Activated T-helper 2 cell treated with anti-CD3 and anti-CD28 coated beads, Interferon-gamma antibody, Interleukin-2, Interleukin-4, amounts not matched to agents 10 μg/mL and 5 μg/mL and 100 μg/mL, durations not matched to agents 14 hours and 24 hours and 36 hours (primary cell): ENCODE results near the gene RETREG2. TPM values are rescaled to one million over a fixed set of nuclear protein-coding genes. Genes with fewer than 3 reads are reported as not detected.

Source experiments
- DNase-seq: peaks from one replicate; pipeline ENCODE4 v3.0.0; 2021; ENCODE audit warnings: low spot score
- H3K27ac Mint-ChIP-seq: one replicate; pipeline ENCODE4 v1.8.0; 2021; ENCODE audit warnings: mixed read lengths
- H3K27me3 Mint-ChIP-seq: one replicate; pipeline ENCODE4 v1.8.0; 2021; ENCODE audit warnings: low read depth, mixed read lengths
- H3K36me3 Mint-ChIP-seq: one replicate; pipeline ENCODE4 v1.8.0; 2021; ENCODE audit warnings: low read depth, mixed read lengths
- H3K4me1 Mint-ChIP-seq: one replicate; pipeline ENCODE4 v1.8.0; 2021; ENCODE audit warnings: low read depth, mixed read lengths
- H3K4me3 Mint-ChIP-seq: one replicate; pipeline ENCODE4 v1.8.0; 2021; ENCODE audit warnings: low read depth, mild to moderate bottlenecking, moderate library complexity, mixed read lengths
- H3K9me3 Mint-ChIP-seq: one replicate; pipeline ENCODE4 v1.8.0; 2021; ENCODE audit warnings: mixed read lengths
- intact Hi-C: fragments of 100-400 bp; cut with micrococcal nuclease; formaldehyde crosslinking; loops from one replicate; pipeline ENCODE4 v1.15.1; 2023
- total RNA-seq: library from RNA; stranded (reverse); gene quantifications from 2 replicates; pipeline ENCODE4 v1.2.3, GENCODE V29; 2022

Gene RETREG2
- total RNA-seq, 1 donor from 2014 or later = 52.5 TPM

DNA sequence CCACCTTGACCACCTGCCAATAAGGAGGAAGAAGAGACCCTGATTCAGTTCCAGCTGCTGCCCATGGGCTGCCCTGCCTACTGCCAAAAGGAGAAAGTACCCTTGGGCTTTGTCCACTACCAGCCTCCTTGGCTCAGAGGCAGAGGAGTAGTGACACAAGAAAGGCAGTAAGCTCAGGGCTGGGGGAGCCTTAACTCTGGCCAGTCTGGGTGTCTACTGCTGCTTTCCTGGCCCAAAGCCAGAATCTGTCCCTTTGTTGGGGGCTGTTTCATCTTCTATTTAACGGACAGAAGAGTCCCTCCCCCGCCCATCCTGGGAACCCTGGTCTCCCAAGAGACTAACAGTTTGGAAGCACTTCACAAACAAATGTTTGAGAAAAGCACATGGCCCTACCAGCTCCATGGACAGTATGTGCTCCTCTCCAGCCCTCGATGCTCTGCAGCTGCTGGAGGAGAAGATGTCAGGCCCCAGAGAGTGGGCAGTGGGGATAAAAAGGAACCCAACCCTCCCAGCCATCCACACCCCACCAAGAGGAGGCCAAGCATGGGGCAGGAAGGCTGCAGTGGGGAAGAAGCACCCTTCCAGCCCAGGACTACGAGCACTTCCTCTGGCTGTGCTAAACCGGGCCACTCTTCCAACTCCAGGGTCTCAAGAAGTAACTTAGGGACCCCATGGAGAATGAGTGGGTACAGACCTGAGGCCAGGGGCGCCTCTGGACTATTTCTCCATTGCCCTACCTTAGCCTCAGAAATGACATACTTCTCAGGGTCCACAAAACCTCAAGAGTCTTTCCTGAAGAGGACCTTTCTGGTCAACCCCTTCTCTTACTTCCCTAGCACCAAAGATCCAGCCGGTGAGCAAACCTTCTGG, 50.2 kb downstream of the RETREG2 start:
- intact Hi-C loops = no loop called here
- Mint-ChIP-seq H3K9me3 (no peaks in the 10 kb centered on the region), H3K36me3 (peaks cover 63% of the 10 kb centered on the region), H3K4me1 (peaks cover 31% of the 10 kb centered on the region), H3K27me3 (no peaks in the 10 kb centered on the region), H3K4me3 (peak overlapping the region; percentile 83), H3K27ac (peak overlapping the region; percentile 60)
- DNase-seq = no peak

DNA sequence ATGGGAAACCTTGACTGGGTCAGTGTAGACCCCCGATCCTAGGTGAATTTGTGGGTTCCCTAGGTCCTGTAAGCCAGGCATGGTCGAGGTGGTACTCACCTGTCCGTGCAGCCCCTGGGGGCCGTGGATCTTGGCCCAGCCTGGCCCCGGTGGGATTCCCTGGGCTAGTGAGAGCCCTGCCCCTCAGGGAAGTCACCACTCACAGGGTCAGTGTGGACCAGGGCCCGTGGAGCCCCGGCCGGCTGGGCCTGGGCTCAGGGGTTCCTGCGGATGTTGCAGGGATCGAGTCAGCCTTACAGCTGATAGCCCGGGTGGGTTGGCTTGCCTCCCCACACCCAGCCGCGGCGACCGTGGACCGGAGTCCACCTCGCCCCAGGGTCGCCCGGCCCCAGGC, 50.8 kb downstream of the RETREG2 start:
- Mint-ChIP-seq H3K4me1 (peaks cover 33% of the 10 kb centered on the region), H3K4me3 (peak overlapping the region; percentile 83), H3K9me3 (no peaks in the 10 kb centered on the region), H3K27me3 (no peaks in the 10 kb centered on the region), H3K27ac (peak overlapping the region; percentile 60), H3K36me3 (peaks cover 63% of the 10 kb centered on the region)
- intact Hi-C loops = loop anchor here (1.0 kb wide), 8 partner anchors 10 to 69 kb away; partner anchors contain the start of genes DNAJB2, GLB1L, NHEJ1 and RETREG2
- DNase-seq = no peak

DNA sequence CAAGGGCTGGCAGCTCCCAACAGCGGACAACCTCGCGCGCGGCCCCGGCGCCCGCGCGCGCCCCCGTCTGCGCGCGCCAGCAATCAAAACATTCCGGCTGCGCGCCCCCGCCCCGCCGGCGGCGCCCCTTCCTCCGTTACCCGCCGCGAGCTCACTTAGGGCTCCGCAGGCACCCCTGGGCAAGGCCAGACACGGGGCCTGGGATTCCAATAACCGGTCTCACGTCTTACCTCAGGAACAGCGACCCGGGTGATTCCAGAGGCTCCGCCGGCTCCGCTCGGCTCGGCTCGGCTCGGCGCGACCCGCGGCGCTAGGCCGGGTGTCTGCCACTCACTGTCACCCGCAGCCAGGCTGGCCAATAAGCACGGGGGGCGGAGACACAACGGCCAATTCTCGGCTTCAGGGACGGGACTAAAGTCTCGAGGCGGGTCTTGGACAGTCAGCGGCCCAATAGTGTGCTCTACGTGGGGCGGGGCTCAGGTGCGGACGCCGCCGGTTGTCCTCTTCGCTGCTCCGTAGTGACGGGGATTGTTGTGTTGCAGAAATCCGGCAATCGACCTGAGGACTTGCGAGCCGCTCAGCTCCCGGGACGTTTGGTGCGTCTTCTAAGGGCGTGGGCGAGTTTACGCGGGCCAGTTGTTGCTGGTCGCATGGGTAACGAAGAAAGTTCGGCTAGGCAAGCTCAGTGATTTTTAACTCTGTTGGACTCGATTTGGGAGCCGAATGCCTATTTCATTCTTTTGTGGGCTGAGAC, 51.4 kb downstream of the RETREG2 start, which contains the start of the genes ANKZF1 and ATG9A:
Gene ANKZF1 (plus strand): TSS at position 502 of the 754 bp plus-strand sequence. CDS start 452 bp downstream, outside the sequence.
Gene ATG9A (minus strand): TSS at position 332 of the 754 bp plus-strand sequence. CDS start 1,612 bp downstream, outside the sequence.
- peaks cover 63% of the 10 kb centered on the region for H3K36me3 Mint-ChIP-seq
- H3K4me3 Mint-ChIP-seq = peak within 1 kb of the TSS; percentile 97
- intact Hi-C loops = loop anchor here (1.0 kb wide), 8 partner anchors 10 to 69 kb away; partner anchors contain the start of genes DNAJB2, GLB1L, NHEJ1 and RETREG2
- H3K4me1 Mint-ChIP-seq = peaks cover 33% of the 10 kb centered on the region
- H3K27me3 Mint-ChIP-seq = no peaks in the 10 kb centered on the region
- no peaks in the 10 kb centered on the region for H3K9me3 Mint-ChIP-seq
- H3K27ac Mint-ChIP-seq = peak within 1 kb of the TSS; percentile 99
- DNase-seq = peak; percentile 99

DNA sequence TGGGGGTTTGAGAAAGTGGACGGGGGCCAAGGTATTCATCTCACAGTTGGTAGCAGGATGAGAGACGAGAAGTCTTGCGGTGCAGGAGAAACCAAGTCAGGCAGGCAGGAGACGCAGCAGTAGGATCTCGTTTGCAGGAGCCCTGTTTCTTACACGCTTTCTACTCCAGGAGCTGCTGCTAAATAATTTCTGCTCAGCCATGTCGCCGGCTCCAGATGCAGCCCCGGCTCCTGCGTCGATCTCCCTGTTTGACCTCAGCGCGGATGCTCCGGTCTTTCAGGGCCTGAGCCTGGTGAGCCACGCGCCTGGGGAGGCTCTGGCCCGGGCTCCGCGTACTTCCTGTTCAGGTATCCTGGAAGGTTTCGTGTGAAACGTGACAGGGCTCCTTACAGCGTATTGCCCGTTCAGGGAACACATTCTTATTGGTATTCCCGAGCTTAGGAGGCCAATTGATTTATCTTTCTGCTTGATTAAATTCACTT, 52.0 kb downstream of the RETREG2 start:
- Mint-ChIP-seq H3K27me3 (no peaks in the 10 kb centered on the region), H3K36me3 (peaks cover 62% of the 10 kb centered on the region), H3K9me3 (no peaks in the 10 kb centered on the region), H3K27ac (peak overlapping the region; percentile 99), H3K4me3 (peak overlapping the region; percentile 97), H3K4me1 (peaks cover 33% of the 10 kb centered on the region)
- DNase-seq = no peak
- intact Hi-C loops = no loop called here

DNA sequence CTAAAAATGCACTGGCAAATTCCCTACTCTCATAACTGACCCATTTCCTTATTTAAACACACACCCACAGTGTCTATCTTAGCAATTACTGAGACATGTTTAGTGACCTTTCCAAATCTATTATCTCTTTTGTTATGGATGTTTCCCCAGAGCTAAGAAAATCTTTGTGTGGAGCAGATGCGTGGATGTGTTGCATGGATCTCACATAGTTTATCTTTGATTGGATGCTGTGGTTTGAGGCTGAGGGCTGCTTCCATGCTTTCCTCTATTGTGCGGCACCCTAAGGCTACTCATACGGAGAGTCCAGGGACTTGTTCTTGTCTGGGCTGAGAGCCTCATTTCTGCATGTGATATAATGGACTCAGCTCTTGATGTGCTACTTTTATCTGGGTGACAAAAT, 56.3 kb downstream of the RETREG2 start:
- DNase-seq = no peak
- intact Hi-C loops = no loop called here
- no peak overlapping the region for H3K4me3 Mint-ChIP-seq
- H3K4me1 Mint-ChIP-seq = peaks cover 19% of the 10 kb centered on the region
- no peaks in the 10 kb centered on the region for H3K27me3 Mint-ChIP-seq
- H3K27ac Mint-ChIP-seq = no peak overlapping the region
- no peaks in the 10 kb centered on the region for H3K9me3 Mint-ChIP-seq
- peaks cover 79% of the 10 kb centered on the region for H3K36me3 Mint-ChIP-seq

Other genes with a start within 250 kb of the RETREG2 start
- not detected in 2 replicates for gene CDK5R2, start 218.6 kb upstream of the RETREG2 start, total RNA-seq
- not detected in 2 replicates for gene FEV, start 193.1 kb upstream of the RETREG2 start, total RNA-seq
- not detected in 2 replicates for gene CRYBA2, start 184.9 kb upstream of the RETREG2 start, total RNA-seq
- gene CFAP65, start 136.8 kb upstream of the RETREG2 start, total RNA-seq = not detected in 2 replicates
- gene IHH, start 117.4 kb upstream of the RETREG2 start, total RNA-seq = 0.09 TPM in 1 of 2 replicates, not detected in the other
- gene NHEJ1, start 17.5 kb upstream of the RETREG2 start, total RNA-seq = 15.9 and 22.9 TPM in 2 replicates
- gene SLC23A3, start 8.2 kb upstream of the RETREG2 start, total RNA-seq = 1.3 and 1.9 TPM in 2 replicates
- 56.6 and 58.5 TPM in 2 replicates for gene CNPPD1, start 1.4 kb upstream of the RETREG2 start, total RNA-seq
- gene ZFAND2B, start 28.5 kb downstream of the RETREG2 start, total RNA-seq = 27.3 and 33.5 TPM in 2 replicates
- 22.1 and 25.4 TPM in 2 replicates for gene ABCB6, start 40.7 kb downstream of the RETREG2 start, total RNA-seq
- gene ATG9A, start 51.4 kb downstream of the RETREG2 start, total RNA-seq = 53.1 and 60.5 TPM in 2 replicates
- 133 and 142 TPM in 2 replicates for gene ANKZF1, start 51.5 kb downstream of the RETREG2 start, total RNA-seq
- 4.2 and 4.4 TPM in 2 replicates for gene GLB1L, start 67.2 kb downstream of the RETREG2 start, total RNA-seq
- gene STK16, start 67.2 kb downstream of the RETREG2 start, total RNA-seq = 32.0 and 33.3 TPM in 2 replicates
- not detected in 2 replicates for gene TUBA4B, start 75.0 kb downstream of the RETREG2 start, total RNA-seq
- gene TUBA4A, start 75.6 kb downstream of the RETREG2 start, total RNA-seq = 220 and 231 TPM in 2 replicates
- 49.8 and 55.6 TPM in 2 replicates for gene DNAJB2, start 101.1 kb downstream of the RETREG2 start, total RNA-seq
- gene PTPRN, start 131.1 kb downstream of the RETREG2 start, total RNA-seq = 1.1 and 1.6 TPM in 2 replicates
- gene RESP18, start 154.5 kb downstream of the RETREG2 start, total RNA-seq = not detected in 2 replicates
- gene DNPEP, start 209.6 kb downstream of the RETREG2 start, total RNA-seq = 117 and 120 TPM in 2 replicates
- not detected in 2 replicates for gene DES, start 240.1 kb downstream of the RETREG2 start, total RNA-seq